Right lobe of liver (tissue), 4 donors: ENCODE results near the gene MPZ.

ENCODE experiments used
- POLR2A ChIP-seq: fragments of 450-650 bp; IDR thresholded peaks from one replicate; pipeline ENCODE4 v1.6.1; 2017; ENCODE audit warnings: antibody characterized with exemption, mild to moderate bottlenecking
- TF ChIP-seq, protein P1 (sequence below), 4 donors: fragments of 200-600 bp in 3 of 4; fragments of 450-650 bp in 1 of 4; IDR thresholded peaks; one replicate each; pipeline versions ENCODE4 v1.5.1 to v1.8.0; 2016 to 2022; ENCODE audit warnings: antibody characterized with exemption in 4 of 4, mild to moderate bottlenecking in 2 of 4
- donor health status: DM: no; HTN: no; CAD: no.
- donor health status: DM: no; HTN: no; CAD: no.
- donor health status: DM: no; HTN: yes; CAD: no.

DNA sequence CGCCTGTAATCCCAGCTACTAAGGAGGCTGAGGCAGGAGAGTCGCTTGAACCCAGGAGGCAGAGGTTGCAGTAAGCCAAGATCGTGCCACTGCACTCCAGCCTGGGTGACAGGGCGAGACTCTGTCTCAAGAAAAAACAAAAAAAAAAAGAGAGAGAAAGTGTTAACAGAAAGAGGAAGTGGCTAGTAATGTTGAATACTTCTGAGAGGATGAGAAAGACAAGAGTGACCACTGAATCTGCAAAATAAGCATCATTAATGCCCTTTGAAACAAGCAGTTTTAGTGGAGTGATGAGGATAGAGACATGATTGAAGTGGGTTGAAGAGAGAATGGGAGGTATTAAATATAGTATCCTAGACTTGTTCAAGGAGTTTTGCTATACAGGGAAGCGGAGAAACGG lies 11.7 kb downstream of the MPZ start:
- TF ChIP-seq, protein P1, sequence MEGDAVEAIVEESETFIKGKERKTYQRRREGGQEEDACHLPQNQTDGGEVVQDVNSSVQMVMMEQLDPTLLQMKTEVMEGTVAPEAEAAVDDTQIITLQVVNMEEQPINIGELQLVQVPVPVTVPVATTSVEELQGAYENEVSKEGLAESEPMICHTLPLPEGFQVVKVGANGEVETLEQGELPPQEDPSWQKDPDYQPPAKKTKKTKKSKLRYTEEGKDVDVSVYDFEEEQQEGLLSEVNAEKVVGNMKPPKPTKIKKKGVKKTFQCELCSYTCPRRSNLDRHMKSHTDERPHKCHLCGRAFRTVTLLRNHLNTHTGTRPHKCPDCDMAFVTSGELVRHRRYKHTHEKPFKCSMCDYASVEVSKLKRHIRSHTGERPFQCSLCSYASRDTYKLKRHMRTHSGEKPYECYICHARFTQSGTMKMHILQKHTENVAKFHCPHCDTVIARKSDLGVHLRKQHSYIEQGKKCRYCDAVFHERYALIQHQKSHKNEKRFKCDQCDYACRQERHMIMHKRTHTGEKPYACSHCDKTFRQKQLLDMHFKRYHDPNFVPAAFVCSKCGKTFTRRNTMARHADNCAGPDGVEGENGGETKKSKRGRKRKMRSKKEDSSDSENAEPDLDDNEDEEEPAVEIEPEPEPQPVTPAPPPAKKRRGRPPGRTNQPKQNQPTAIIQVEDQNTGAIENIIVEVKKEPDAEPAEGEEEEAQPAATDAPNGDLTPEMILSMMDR (IDR thresholded peaks at IDR 0.05): no peak
- no peak for TF ChIP-seq POLR2A
